ENCODE results near the gene CEP44.
"Not testable (repeated sequence)": the region's sequence is repeated elsewhere in the genome, so short reads cannot be mapped to it uniquely, and the experiment has no call there.

Gene CEP44

GRCh38 chr4:174279433-174280155 lies 4.1 kb upstream of the CEP44 start:
- peak; percentile 15 for DNase-seq

- no peak for DNase-seq
These were observed 2.5 kb upstream of the CEP44 start for GRCh38 chr4:174281182-174281737.

- peak; percentile 11 for DNase-seq
These were observed 1.8 kb upstream of the CEP44 start for GRCh38 chr4:174281901-174282300.

DNA sequence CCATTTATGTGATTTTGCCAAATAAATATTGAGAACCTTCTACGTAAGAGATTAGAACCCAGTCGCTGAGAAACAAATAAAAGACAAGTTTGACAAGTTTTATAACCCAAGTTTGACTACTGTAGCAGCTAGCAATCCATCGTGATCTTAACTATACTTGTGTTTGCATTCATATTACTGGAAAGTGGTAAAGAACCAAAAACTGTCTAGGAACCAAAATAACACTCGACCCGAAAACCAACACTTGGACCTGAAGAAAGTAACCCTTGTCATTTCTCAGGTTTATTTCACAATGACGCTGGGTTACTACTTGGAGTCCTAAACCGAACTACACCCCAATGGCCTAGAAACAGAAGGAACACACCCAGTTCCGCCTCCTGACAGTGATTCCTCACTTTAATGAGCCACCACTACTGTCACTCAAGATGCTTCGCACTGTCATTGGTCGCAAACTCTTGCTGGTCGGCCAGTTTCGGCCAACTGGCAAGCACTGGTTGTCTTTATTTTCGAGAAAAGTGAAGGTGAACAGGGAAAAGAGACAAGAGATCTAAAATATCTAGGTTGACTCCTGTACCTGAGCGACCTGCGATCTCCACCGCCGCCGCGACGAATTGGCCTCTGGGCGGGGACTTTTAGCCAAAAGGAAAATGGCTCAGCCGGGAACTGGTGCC lies 740 bp upstream of the CEP44 start:
- DNase-seq: peak; percentile 95

DNA sequence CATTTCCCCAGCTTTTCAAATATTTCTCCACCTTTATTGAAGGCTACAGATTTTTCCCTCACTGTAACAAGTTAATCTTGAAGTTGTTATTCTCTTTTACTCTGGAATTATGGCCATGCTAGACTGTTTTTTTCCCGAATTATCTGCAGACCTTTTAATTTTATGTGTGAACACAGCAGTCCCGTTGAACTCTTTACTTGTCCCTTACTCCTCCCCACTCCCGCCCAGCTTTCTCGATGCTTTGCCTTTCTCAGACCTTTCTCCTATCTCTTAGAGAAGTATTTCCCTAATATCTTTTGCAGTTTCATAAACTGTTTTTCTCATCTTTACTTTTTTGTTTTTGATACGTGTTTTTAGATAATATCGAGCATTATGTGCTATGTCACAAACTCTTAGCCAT lies 776 bp downstream of the CEP44 start:
- no peak for DNase-seq

- DNase-seq: no peak
These were observed 3.2 kb downstream of the CEP44 start for GRCh38 chr4:174286870-174287269.

DNA sequence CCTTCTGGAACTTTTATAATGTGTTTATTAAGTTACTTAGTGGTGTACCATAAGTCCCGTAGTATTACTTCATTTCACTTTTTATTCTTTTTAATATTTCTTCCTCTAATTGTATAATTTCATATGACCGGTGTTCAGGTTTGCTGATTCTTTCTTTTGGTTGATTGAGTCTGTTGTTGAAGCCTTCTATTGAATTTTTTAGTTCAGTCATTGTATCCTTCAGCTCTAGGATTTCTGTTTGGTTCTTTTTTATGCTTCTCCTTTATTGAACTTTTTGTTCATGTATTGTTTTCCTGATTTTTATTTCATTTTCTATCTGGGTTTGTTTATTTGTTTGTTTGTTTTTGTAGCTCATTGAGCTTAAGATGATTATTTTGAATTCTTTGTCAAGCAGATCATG lies 8.8 kb downstream of the CEP44 start:
- no peak for DNase-seq

GRCh38 chr4:174294641-174295040 lies 10.9 kb downstream of the CEP44 start:
- DNase-seq: not testable (repeated sequence)

- not testable (repeated sequence) for DNase-seq
These were observed 11.4 kb downstream of the CEP44 start for GRCh38 chr4:174295142-174295541.

GRCh38 chr4:174303687-174304086 lies 20.0 kb downstream of the CEP44 start:
- no peak for DNase-seq

- DNase-seq: no peak
These were observed 21.0 kb downstream of the CEP44 start for GRCh38 chr4:174304664-174305063.

DNA sequence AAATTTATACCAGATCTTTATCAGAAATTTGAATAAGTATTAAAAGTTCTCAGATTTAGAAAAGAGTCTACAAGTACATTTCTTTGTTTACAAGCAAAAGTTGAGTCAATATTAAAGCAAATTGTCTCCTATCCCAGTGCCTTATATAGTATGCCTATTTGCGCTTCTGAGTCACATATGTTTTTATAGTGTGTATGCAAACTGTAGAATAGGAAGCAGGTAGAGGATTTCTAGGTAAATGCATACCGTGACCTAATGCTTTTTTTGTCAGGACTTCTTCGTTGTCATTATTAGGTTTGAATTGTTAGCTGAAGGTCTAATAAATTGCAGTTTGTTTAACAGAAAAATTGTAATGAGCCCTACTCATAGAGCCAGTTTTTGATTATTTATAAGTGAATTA lies 22.2 kb downstream of the CEP44 start:
- no peak for DNase-seq

- DNase-seq: no peak
These were observed 24.0 kb downstream of the CEP44 start for GRCh38 chr4:174307694-174308093.

GRCh38 chr4:174312993-174313392 lies 29.3 kb downstream of the CEP44 start:
- no peak for DNase-seq

- no peak for DNase-seq
These were observed 30.6 kb downstream of the CEP44 start for GRCh38 chr4:174314274-174314673.

GRCh38 chr4:174314770-174315169 lies 31.1 kb downstream of the CEP44 start:
- no peak for DNase-seq

DNA sequence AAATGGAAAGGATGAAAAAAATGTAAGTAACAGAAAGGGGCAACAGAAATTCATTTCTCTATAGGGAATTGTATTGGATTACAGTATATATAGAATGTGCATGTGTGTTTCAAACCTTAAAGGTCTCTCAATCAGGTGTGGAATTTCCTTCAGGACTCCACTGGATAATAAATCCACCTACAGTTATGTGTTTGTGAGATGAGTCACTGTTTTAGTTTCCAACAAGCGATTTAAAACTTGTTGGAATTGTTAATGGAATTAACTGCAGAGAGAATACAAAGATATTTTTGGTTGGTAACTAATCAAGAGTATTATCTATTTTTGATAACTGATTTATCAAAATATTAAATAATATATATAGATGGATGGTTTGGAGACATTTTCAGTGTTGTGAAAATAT lies 32.8 kb downstream of the CEP44 start:
- DNase-seq: no peak

DNA sequence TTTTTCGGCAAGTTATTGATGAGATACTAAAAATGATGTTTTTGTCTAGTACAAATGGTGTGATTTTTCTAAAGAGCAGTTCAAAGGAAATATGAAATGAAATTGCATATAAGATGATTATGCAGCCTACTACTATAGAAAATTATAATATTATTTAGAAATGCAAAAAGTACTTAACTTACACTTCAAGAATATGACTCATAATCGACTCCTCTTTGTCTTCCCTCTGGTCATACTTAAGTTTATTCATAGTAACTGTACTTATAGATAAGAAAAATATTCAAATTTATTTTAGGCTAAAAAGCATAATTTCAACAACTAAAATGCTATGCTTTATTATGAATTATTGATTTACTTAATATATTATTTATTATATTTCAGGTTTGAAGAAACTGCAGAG lies 33.2 kb downstream of the CEP44 start:
- DNase-seq: no peak

DNA sequence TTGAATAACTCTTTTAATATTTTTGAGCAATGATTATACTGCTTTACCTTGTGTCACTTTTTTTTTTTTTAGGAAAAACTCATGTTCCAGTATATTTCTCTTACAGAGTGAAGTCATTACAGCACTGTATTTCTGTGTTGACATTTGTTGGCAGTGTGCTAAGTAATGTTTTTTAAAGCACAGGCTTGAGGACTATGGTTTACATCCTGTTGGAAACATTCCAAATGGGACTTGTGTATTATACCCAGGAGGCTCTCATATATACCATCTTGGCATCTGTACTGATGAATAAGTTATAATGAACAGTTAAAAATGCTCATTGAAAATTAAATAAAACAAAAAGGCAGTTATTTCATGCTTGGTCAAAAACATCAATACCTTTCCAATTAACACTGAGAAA lies 33.8 kb downstream of the CEP44 start:
- no peak for DNase-seq

GRCh38 chr4:174318829-174319764 lies 35.4 kb downstream of the CEP44 start:
- DNase-seq: peak; percentile 45

- no peak for DNase-seq
These were observed 36.9 kb downstream of the CEP44 start for GRCh38 chr4:174320494-174321199.

DNA sequence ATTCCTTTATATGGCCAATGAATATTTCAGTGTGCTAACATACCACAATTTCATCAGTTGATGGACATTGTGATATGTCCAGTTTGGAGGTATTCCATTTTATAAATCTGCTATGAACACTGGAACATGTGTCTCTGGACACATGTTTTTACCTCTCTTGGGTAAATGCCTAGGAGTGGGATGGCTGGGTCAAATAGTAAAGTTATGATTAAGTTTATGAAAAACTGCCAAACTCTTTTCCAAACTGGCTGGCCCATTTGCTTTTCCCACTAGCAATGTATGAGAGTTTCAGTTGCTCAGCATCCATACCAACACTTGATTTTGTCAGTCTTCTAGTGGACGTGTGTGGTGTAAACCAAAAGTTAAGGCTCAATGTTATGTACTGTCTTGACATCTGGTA lies 40.5 kb downstream of the CEP44 start:
- no peak for DNase-seq

GRCh38 chr4:174324725-174325124 lies 41.0 kb downstream of the CEP44 start:
- DNase-seq: no peak
